SIG-M5 treated with dmso at 0.1 percent for 504 hours (cell line): ENCODE measurements around the gene ATP1B2.

Experiments used
- DNase-seq: peaks from one replicate; lab custom pipeline; 2025; ENCODE audit not compliant: unreplicated experiment; lab: John Stamatoyannopoulos, UW

The ATP1B2 gene

DNA sequence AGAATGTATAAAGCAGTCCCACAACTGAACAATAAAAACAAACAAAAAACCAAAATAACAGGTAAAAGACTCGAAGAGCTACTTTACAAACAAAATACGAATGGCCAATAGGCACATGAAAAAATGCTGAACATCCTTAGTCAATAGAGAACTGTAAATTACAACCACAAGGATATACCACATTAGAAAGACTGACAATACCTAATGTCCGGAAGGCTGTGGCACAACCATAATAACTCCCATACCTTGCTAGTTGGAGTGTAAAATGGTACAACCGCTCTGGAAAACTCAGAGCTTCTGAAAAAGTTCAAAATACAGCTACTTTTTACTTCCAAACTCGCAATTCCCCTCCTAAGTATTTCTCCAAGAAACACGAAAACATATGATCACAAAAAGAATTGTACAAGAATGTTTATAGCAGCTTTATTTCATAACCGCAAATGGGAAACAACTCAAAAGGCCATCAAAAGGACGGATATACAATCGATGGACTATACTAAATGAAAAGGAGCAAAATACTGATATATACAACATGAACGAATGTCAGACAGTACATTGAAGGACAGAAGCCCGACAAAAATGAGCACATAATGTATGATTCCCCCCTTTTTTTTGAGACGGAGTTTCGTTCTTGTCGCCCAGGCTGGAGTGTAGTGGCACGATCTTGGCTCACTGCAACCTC lies 34.3 kb downstream of the ATP1B2 start:
- no peak for DNase-seq

DNA sequence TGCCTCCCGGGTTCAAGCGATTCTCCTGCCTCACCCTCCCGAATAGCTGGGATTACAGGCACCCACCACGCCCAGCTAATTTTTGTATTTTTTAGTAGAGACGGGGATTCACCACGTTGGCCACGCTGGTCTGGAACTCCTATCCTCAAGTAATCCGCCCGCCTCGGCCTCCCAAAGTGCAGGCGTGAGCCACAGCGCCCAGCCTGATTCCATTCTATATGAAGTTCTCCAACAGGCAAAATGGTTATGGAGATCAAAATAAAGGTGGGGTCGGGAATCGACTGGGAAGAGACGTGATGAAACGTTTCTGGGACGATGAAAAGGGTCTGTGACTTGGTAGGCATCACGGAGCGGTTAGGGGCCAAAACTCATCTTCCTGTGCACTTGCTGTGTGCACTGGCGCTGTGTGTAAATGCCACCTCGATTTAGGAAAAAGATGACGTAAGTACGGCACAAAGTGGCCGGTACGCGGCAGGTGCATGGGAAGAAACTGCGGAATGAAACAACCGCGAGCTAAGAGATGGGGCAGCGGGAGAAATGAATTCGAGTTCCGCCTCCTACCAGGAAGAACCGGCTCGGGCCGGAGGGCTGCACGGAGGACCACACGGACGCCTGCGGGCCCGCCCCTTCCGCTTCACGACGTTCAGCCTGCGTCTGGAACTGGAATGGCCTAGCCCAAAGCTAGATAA lies 35.0 kb downstream of the ATP1B2 start:
- DNase-seq = peak; percentile 89

DNA sequence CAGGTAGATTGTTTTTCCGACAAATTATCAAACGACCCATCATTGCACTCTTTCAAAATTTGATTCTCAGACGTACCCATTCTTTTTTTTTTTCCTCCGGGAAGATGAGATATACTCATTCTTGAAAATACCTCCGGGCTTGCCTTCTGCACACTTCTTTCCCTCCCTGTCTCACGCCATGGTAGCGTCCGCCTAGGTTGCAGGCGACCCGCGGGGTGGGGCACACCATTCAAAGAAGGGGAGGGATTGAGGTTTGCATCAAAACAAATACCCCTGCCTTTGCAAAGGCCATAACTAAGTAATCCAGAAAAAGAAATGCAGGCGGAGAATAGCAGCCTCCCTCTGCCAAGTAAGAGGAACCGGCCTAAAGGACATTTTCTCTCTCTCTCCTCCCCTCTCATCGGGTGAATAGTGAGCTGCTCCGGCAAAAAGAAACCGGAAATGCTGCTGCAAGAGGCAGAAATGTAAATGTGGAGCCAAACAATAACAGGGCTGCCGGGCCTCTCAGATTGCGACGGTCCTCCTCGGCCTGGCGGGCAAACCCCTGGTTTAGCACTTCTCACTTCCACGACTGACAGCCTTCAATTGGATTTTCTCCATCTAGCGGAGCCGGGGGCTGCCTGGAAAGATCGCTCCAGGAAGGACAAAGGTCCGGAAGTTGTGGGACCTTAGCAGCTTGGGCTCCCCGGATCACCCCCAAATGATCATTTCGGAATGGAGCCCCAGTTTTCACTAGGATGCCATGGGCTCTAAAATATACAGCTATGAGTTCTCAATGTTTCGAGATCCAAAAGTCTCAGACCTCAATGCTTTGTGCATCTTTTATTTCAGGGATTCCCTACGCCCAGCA lies 35.7 kb downstream of the ATP1B2 start:
- DNase-seq = peak; percentile 92

DNA sequence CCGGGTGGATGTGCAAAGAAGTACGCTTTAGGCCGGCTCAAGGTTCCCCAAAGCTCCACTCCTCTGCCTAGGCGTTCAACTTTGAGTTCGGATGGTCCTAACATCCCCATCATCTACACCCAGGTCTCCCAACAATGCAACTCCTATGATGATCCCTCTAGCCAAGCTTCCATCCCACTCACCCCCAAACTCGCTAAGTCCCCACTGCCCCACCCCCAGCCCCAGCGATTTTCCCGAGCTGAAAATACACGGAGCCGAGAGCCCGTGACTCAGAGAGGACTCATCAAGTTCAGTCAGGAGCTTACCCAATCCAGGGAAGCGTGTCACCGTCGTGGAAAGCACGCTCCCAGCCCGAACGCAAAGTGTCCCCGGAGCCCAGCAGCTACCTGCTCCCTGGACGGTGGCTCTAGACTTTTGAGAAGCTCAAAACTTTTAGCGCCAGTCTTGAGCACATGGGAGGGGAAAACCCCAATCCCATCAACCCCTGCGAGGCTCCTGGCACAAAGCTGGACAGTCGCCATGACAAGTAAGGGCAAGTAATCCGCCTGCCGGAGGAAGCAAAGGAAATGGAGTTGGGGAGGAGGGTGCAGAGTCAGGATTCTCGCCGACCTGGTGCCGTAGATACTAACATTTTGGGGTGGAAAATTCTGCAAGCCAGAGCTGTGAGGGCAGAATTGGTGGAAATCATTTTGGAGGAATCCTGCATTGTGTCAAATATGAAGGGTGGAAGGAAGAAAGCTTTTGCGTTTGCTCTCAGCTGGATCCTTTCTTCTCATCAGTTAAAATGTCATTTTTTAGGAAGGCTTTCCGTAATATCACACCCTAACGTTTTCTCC lies 36.6 kb downstream of the ATP1B2 start, which contains the start of gene TP53:
TP53 (minus strand) TSS at position 419 of the 836 bp plus-strand sequence. CDS start 10,896 bp downstream, outside the sequence.
- peak; percentile 89 for DNase-seq

DNA sequence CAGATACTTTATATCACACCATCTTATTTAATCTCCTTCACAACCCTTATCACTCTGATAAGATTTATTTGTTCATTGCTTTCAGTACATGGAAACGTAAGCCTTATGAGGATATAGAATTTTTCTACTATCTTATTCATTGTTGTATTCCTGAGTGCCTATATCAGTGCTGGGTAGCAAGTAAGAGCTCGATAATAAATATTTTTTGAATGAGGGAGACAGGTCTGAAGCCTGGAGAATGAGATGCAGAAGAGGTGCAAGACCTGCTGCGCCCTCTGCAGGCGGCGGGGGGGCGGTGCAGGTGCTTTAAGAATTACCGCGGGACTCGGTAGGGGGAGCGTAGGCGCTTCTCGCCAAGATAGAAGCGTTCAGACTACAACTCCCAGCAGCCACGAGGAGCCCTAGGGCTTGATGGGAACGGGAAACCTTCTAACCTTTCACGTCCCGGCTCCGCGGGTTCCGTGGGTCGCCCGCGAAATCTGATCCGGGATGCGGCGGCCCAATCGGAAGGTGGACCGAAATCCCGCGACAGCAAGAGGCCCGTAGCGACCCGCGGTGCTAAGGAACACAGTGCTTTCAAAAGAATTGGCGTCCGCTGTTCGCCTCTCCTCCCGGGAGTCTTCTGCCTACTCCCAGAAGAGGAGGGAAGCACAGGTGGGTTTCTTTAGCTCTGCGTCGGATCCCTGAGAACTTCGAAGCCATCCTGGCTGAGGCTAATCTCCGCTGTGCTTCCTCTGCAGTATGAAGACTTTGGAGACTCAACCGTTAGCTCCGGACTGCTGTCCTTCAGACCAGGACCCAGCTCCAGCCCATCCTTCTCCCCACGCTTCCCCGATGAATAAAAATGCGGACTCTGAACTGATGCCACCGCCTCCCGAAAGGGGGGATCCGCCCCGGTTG lies 37.4 kb downstream of the ATP1B2 start, which contains the start of gene WRAP53:
WRAP53 (plus strand) TSS at position 570 of the 900 bp plus-strand sequence; CDS start at position 742, 172 bp downstream.
- peak; percentile 96 for DNase-seq

DNA sequence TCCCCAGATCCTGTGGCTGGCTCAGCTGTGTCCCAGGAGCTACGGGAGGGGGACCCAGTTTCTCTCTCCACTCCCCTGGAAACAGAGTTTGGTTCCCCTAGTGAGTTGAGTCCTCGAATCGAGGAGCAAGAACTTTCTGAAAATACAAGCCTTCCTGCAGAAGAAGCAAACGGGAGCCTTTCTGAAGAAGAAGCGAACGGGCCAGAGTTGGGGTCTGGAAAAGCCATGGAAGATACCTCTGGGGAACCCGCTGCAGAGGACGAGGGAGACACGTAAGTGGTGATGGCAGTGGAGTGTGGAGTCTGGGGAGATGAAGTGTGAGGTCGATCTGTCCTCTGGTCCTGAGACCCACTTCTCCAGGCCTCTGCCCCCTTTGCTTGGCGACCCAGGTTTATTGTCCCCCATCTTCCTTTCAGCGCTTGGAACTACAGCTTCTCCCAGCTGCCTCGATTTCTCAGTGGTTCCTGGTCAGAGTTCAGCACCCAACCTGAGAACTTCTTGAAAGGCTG lies 38.1 kb downstream of the ATP1B2 start:
- DNase-seq = no peak

DNA sequence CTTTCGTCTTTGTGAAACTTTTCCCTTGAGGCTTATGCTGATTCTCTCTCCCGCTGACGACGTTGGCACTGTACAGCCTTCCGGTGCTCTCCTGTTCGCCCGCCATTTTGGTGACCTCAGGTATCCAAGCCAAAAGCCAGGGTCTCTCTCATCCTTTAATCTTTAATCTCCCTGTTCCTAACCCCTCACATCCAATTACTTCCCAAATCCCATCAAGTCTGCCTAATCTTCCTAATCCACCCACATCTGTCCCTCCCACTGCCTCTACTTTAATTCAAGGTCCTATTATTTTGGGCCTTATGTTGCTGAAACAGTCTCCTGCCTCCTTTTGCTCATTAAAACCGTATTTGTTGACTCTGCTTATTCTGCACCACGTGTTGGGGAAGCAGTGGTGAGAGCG lies 44.9 kb downstream of the ATP1B2 start:
- DNase-seq = no peak

DNA sequence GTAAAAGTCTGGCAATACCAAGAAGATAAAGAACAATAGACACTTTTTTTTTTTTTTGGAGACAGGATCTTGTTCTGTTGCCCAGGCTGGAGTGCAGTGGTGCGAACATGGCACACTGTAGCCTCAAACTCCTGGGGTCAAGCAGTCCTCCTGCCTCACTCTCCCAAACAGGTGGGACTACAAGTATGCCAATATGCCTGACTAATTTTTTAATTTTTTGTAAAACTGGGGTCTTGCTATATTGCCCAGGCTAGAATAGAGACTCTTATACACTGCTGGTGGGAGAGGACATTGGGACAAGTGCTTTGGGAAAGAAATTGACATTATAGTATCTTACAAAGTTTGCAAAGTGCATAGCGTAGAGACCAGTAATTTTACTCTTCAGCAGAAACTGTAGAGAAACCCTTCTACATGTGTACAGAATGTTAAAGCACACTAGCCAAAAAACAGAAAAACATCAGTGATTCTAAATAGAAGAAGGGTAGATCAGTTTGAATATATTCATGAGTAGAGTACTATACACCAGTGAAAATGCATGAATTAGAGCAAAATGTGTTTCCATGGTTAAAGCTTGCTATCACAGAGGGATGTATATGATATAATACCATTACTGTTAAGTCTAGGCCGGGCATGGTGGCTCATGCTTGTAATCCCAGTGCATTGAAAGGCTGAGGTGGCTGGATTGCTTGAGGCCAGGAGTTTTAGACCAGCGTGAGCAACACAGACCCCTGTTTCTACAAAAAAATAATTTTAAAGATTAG lies 47.3 kb downstream of the ATP1B2 start:
- DNase-seq = no peak

DNA sequence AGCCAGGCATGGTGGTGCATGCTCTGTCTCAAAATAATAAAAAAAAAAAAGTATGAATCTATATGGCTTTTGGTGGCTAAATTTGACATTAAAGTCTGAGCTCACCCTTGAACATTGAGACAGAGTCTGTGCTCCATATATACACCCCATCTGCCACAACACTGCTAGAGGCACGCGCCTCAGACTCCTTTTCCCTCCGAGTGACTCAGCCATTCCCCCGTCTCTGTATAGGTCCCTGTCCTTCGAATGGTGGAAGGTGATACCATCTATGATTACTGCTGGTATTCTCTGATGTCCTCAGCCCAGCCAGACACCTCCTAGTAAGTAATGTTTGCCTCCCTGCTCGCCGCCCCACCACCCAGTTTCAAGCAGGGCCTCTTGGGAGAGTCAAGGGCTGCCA lies 49.8 kb downstream of the ATP1B2 start:
- no peak for DNase-seq

DNA sequence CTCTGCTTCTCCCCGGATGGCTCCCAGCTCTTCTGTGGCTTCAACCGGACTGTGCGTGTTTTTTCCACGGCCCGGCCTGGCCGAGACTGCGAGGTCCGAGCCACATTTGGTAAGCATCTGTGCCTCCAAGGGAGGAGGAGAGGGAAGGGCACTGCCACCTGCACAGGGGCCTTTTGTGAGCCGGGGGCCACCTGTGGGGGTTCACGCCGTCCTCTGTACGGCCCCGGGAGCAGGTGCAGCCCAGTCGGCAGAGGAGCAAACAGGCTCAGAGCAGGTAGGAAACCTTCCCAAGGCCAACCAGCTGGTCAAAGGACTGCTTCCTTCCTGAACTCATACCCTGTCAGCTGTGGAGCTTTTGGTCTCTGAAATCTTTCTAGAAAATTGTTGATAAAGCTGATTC lies 51.0 kb downstream of the ATP1B2 start:
- no peak for DNase-seq

DNA sequence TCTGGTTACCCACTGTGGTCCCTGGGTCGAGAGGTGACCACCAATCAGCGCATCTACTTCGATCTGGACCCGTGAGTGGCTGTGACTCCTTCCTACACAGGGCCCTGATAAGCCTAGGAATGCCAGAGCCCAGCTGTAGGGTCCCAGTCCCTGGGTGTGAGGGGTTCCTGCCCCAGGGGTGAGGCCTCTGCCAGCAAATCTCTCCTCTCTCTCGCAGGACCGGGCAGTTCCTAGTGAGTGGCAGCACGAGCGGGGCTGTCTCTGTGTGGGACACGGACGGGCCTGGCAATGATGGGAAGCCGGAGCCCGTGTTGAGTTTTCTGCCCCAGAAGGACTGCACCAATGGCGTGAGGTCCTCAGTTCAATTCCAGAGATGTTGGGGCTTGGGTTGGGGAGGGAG lies 52.0 kb downstream of the ATP1B2 start:
- DNase-seq = no peak

DNA sequence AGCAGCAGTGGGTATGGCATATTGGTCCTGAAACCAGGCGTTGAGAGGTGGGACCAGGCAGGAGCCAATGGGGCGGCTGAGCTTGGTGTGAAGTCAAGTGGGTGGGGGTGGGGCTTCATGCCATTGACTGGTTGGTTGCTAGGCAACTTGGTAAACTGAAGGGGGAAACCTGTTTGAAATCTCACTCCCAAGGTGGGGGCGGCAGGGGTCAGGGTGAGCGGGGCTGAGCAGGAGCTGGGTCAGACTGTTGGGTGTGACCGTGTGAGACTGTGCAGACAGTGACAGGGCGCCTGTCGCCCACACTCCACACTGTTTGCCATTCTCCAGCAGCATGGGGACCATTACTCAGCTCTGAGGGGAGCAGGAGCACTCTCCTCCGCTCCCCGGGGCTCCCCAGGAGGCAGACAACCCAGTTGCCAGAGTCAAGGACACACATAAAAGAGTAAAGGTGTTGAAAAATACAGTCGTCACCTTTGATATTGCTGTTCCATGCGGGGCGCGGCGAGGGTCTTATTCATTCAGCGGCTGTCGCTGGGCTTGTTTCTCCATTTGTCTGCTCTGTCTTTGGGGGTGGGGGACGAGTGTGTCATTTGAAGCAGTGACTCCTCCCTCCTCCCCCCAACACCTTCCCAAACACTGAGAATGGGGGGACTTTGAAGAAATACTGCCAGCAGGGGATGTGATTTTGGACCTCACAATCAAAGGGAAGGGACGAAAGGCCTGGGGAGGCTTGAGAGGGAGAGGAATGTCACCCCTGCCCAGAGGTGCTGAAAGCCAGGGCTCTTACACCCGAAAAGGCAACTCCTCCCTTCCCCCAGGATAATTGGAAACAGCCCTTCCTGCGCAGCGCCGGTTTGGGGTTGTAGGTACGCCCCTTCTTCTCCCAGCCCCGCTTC lies 53.1 kb downstream of the ATP1B2 start:
- DNase-seq = no peak

DNA sequence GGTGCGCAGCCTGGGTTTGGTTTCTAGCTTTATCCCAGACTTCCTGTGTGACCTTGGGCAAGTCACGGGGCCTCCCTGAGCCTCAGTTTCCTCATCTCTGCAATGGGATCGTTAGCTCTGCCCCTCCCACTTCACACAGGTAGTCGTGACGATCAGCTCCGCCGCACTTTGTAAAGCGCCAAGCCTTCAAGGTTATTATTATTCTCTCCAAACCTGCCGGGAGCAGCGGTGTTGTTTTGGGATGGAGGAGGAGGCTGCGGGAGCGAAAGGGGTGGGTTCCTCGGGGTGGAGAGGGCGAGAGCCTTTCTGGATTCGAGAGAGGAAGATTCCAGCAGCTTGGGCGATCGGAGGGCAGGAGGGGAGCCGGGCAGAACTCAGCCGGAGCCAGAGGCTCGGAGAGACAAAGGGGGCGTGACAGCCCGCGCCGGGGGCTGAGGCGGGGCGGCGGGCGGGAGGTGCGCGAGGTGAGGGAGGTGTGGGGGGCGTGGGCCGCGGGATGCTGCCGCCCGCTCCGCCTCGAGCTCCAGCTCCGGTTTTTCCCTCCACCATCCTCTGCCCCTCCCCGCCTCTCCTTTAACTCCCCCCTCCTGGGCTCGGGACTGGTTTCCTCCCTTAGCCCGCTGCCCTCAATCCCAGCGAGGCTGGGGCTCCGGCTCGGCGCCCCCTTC lies 54.0 kb downstream of the ATP1B2 start, which contains the start of gene EFNB3:
EFNB3 (plus strand) TSS at position 602 of the 668 bp plus-strand sequence. CDS start 397 bp downstream, outside the sequence.
- DNase-seq = no peak

DNA sequence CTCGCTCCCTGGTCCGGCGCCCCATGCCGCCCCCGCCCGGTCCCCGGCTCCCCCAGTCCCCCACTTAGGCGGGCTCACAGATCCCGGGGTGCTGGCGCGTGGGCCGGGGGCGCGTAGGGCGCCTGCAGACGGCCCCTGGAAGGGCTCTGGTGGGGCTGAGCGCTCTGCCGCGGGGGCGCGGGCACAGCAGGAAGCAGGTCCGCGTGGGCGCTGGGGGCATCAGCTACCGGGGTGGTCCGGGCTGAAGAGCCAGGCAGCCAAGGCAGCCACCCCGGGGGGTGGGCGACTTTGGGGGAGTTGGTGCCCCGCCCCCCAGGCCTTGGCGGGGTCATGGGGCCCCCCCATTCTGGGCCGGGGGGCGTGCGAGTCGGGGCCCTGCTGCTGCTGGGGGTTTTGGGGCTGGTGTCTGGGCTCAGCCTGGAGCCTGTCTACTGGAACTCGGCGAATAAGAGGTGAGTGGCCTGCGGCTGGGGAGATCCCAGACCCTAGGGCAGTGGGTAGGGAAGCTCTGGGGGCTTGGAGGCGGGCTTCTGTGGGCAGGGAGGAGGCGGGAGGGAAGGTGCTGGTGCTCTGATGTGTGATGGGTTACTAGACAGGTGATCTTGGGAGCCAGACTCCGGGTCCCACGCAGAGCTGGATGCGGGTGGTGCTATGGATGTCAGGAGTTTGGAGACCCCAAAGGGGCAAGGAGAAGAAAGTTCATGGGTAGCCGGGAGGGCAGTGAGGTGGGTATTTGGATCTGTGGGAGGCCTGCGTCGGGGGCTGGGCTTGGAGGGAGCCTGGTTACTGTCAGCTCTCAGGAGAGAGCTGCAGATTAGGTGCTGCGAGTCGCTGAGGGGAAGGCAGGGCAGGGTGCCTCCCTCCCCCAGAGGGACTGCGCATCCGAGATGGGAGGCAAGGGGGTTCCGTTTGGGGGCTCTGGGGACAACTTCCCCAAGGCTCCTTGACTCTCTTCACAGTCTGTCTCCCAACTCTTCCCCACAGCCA lies 54.8 kb downstream of the ATP1B2 start:
- DNase-seq = no peak

DNA sequence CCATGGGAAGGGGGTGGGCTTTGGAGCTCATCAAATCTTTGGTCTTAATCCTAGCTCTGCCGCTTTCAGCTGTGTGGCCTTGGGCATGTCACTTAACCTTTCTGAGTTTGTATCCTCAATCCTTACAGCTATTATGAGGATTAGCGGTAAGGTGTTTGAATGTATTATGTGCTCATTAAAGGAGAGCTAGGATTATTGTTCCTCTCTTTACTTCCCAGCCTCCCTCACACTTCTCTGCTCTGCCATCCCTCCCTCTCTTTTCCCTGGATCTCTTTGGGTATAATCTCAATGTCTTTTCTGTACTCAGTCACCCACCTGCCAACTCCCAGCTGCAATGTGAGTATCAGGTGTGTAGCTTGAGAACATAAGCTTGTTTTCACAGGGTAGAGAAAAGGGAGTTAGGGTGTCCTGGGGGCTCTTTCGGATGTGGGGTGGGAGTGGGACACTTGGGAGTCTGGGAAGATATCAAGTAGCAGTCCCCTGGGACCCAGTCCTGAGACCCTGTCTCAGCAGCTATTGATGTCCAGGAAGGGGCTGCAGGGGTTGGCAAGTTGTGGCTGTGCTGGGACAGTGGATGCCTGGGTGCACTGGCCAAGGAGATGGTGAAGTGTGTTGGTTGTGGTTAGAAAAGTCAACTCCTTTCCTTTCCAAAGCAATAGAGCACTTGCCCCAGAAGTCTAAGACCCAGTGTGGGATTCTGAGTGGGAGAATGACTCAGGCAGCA lies 56.1 kb downstream of the ATP1B2 start:
- DNase-seq = no peak
